HG03196 (cell line): ENCODE results near the gene SCN5A.

Experiments
- ATAC-seq: cut with Tn5 transposase; IDR thresholded peaks from one replicate; pipeline ENCODE4 v1.9.1; 2021; ENCODE audit not compliant: unreplicated experiment

The SCN5A gene

DNA sequence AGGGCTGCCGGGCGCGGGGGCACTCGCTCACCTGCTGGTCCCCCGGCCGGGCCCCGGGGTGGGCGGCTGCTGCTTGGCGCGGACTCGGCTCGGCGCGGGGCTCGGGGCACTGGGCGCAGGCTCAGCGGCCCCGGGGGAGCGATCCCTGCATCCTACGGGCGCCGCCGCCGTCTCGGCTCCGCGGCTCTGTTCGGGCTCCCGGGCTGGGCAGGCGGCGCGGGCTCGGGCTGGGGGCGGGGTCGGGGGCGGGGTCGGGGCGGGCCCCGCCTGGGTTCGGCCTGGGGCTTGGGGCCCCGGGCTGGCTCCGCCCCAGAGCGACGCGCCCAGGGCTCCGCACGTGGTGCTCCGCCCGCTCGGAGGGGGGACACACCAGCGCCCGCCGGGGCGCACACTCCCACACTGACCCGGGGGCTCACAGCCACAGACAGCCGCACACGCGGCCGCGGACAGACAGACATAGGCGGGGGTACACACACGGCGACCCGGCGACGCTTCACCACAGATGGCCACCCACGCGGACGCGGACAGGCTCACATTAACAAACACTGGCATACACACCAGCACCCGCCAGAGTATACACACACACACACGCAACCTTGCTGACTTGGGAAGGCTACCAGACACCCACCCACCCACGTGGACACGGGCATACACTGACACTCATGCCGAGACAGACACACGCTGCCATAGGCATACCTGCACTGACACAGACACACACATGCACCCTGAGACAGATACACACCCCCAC is at the start of gene SCN5A:
Gene SCN5A, minus strand, starts transcription at position 188 of the 748 bp plus-strand sequence. CDS start 16,380 bp downstream, outside the sequence.
- ATAC-seq: no peak

DNA sequence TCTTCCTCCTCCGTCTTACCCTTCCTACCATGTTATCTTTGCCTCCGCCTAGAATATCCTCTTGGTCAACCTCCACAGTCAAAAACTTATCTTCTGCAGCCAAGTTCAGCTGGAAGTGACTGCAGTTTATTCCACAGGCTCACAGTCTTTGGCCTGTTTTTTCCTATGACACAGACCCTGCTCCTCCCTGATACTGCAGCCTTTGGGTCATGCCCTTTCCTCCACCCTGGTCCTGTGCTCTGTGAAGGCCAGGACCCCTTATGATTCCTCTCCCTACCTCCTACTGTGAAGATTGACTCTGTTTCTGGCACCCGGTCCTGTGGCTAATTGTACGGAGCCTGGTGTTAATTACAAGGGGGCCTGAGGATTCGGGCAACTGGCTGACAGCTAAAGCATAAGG is 49.3 kb upstream of the SCN5A start:
- no peak for ATAC-seq

DNA sequence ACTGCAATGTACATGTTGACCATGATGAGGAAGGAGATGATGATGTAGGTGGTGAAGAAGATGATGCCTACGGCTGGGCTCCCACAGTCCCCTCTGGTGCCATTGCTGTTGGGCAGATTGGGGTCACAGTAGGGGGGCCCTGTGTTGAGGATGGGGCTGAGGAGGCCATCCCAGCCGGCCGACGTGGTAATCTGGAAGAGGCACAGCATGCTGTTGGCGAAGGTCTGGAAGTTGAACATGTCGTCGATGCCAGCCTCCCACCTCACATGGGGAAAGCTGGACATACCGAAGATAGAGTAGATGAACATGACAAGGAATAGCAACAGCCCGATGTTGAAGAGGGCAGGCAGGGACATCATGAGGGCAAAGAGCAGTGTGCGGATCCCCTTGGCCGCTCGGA is 48.6 kb upstream of the SCN5A start:
- ATAC-seq: no peak

DNA sequence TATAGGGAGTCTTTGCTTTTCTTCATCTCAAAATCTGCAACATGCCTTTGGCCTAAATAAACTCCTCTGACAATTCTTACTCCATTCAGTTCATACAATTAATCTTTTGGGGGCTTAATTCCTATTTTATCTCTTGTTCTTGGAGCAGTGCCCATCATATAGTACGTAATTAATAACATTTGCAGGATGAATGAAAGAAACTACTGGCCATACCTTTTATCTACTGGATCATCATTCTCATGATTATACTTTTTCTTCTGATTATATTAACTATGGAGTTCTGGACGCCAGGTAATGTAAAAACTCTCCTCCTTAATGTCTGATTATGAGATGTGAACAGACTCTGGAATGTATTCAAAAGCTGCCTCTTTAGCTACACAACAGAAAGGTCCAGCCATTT is 46.5 kb upstream of the SCN5A start:
- no peak for ATAC-seq

DNA sequence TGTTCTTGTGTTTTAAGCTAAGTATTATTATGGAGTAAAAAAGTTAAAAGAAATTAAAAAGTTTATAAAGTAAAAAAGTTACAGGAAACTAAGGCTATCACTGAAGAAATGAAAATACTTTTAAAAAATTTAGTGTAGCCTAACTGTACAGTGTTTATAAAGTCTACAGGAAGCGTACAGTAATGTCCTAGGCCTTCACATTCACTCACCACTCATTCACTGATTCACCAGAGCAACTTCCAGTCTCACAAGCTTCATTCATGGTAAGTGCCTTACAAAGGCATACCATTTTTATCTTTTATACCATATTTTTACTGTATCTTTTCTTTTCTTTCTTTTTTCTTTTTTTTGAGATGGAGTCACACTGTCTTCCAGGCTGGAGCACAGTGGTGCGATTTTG is 40.7 kb upstream of the SCN5A start:
- ATAC-seq: no peak

DNA sequence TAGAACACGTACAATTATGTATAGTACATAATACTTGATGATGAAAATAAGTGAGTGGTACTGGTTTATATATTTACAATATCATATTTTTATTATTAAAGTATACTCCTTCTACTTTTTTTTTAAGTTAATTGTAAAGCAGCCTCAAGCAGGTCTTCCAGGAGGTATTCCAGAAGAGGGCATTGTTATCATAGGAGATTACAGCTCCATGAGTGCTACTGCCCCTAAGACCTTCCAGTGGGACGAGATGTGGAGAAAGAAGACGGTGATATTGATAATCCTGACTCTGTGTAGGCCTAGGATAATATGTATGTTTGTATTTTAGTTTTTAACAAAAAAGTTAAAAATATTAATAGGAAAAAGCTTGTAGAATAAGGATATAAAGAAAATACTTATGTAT is 40.3 kb upstream of the SCN5A start:
- ATAC-seq: no peak

DNA sequence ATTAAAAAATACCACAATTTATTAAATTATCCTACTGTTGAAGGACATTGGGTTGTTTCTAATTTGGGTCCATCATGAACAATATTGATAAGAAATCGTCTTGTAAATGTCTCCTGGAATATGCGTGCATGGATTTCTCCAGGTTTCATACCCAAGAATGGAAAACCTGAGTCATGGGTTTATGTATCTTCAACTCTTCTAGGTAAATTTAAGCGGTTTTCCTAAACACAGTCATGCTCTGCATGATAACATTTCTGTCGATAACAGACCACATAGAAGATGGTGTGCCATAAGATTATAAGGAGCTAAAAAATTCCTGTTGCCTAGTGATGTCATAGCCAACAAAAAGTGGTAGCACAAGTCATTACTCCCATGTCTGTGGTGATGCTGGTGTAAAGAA is 39.9 kb upstream of the SCN5A start:
- no peak for ATAC-seq

DNA sequence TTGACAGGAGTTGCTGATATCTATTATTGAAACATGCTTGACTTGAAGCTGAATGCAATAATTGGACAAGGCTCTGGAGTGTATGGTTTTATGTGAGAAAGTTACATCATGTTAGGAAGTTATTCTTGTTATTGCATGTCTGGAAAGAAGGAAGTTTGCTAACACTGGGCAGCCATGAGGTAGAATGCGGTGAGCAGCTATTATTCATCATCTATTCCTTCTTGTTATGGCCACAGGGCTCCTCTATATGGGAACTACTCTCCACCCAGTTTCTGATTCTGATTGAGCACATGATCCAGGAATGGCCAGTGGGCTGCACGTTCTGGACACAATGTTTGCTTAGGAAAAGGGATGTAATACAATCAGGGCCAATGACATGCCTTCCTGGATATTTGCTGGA is 37.8 kb upstream of the SCN5A start:
- ATAC-seq: no peak

DNA sequence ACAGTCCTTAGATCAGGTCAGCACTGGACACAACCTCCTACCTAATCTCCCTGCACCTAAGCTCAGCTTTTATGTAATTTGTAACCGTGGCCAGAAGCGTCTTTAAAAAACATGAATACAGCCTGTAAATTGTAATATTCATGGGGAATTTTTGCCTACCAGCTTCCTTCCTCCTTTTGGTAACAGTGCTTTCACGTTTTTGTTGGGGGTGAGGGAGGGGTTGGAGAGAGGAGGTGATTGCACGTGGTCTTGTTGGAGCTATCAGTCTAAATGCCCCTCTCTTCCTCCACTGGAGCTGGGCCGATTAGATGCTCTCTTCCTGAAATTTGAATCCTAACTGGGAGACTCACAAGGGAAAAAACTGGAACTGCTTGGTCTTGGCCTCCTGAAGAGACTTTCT is 35.1 kb upstream of the SCN5A start:
- ATAC-seq: no peak

DNA sequence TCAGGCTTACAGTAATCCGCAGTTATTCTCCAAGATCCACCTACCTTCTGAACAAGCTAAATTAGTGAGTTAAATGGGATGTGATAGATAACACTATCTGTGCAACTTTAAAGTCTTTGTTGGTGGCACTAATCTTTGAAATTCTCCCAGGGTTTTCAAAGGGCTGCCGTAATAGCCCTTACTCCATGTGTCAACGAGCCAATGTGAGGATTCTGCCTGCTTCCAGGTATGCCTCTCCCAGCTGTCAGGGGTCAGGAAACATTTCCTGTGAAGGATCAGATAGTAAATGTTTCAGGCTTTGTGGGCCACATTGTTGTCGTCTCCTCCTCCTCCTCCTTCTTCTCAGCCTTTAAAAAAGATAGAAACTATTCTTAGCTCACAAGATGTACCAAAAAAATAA is 20.2 kb upstream of the SCN5A start:
- no peak for ATAC-seq

DNA sequence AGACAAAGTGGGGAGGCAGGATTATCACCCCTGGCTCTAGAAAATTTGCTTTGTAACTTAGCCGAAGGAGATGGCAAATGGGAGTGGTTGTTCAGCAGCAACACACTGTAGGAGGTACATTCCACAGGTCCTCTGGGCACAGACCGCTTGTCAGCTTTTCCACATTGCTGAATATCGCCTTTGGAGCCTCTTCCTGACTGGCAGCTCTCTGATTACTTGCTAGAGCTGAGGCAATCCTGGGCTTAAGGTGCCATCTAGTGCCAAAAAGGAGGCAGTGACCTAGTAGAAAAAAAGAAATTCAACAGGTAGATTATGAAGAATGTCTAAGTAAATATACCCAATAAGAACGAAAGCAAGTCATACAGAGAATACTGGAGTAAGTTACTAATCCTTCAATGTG is 13.1 kb upstream of the SCN5A start:
- ATAC-seq: no peak

DNA sequence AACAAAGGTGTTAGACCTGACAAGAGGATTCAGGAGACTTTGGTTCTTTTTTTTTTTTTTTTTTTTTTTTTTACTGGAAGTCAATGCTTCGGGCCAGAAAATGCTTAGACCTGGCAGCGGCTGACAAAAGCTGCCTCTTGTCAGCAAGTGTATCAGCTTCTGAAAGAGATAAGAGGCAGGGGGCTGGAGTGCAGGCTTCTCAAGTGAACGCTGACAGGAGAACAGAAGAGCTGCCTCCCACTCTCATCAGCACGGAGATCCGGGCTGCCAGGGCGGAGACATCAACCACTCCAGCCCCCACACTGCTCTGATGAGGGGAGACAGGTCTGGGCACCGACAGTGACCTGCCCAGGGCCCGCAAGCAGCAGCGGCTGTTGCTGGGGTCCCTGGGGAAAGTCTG is 9.4 kb upstream of the SCN5A start:
- no peak for ATAC-seq

DNA sequence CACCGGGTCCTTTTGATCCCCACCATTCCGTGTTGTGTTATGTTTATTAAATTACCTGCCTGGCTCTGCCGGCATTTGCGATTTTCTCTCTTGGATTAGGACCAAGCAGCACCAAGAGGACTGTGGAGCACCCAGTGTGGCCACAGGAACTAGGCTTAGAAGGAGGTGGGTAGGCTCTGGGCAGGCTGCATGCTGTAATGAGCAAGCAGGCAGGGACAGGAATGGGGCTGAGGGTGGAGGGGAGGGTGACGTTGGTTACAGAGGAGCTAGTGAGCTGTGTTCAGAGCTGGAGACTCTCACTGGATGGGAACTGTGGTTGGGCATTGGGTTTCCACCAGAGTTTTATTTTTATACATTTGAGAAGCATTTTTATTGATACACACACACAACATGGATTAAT is 7.9 kb upstream of the SCN5A start:
- ATAC-seq: no peak

DNA sequence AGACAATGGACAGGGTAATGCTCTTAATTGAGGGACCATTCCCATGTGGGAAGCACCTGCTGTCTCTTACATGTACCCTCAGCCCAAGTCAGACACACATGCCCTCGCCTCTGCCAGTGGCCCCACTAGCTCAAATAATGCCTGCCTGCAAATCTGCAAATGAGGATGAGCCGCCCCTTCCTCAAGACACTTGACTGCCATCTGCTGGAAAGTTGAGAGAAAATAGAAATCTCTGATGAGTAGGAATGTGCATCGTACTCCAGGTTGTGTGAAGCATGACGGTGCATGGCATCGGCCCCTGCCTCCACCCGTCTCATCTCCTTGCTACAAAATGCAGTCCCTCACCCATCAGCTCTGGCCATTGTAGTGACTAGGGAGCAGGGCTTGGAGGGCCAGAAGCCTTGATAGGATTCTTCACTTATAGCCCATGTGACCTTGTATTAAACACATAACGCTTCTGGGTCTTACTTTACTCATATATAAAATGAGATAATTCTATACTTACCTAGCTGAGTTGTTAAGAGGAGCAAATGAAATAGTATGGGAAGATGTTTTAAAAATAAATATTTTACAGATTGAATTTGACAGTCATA is 6.3 kb upstream of the SCN5A start:
- ATAC-seq: no peak

DNA sequence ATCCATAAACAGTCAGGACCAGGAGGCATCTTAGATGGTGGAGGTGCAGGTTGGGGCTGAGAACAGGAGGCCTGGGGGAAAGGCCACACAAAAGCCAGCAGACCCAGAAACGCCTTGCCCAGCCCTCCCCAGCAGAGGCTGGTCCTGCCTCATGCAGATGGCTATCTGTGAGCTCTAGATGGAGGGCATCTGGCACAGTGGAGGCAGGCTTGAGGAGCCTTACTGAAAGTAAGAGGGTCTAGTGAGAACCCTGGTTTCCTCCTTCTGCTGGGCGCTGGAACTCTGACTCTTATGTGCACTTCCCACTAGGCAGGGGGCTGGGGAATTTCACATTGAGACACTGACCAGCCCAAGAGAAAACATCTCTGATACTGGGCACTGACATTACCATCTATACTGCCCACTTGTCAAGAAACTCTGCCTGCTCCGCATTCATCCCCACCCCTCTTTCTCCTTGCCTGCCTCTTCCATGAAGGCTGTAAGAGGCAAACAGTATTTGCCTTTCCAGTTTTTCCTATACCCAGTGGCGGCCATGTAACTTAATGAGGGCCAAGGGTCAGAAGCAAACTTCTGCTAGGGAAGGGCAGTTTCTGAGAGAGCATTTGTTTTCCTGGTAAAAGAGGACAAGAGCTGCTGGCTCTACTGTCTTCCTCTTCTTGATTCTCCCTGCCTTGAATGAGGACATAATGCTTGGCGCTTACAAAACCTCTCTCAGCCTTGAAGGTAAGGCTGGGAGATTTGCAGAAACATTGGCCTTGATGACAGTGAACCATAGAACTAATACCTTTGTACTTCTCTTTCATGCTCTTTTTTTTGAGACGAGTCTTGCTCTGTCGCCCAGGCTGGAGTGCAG is 4.4 kb upstream of the SCN5A start:
- ATAC-seq: no peak

DNA sequence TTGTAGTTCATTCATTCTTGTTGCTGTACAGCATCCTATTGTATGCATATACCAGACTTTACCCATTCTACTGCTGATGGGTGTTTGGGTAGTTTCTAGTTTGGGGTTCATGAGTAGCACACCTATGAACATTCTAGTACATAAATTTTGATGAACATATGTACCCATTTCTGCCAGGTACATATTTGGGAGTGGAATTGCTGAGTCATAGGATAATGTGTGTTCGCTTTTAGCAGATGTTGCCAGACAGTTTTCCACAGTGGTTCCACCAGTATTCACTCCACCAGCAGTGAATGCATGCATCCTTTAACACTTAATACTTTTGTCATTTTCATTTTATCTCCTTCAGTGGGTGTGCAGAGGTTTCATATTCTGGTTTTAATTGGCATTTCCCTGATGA is 3.4 kb upstream of the SCN5A start:
- ATAC-seq: no peak

DNA sequence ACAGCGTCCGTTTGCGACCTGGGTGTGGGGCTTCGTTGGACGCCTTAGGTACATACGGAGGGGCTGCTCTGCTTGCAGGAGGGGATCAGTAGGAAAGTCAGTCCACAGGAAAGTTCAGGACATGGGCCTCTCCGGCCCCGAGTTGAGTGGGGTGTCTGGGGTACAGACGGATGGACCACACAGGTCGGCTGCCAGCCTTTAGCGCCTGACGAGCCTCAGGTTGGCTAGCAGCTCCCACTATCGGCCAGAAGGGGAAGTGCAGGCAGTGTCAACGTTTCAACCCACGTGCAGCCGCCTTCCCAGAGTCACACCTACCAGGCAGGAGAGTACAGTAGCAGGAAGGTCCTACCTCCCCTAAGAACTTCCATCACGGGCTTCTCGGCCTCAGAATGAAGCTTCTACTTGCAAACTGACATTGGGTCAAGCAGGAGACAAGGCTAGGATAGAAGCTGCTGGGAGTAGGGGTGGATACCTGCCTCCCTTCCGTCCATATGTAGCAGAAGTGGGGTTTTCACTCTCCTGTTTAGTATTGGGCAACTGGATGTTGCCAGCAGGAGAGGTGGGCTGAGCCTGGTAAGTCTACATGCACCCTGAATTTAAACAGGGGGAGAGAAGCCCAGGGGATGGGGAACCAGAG is 1.8 kb upstream of the SCN5A start:
- peak; percentile 50 for ATAC-seq

DNA sequence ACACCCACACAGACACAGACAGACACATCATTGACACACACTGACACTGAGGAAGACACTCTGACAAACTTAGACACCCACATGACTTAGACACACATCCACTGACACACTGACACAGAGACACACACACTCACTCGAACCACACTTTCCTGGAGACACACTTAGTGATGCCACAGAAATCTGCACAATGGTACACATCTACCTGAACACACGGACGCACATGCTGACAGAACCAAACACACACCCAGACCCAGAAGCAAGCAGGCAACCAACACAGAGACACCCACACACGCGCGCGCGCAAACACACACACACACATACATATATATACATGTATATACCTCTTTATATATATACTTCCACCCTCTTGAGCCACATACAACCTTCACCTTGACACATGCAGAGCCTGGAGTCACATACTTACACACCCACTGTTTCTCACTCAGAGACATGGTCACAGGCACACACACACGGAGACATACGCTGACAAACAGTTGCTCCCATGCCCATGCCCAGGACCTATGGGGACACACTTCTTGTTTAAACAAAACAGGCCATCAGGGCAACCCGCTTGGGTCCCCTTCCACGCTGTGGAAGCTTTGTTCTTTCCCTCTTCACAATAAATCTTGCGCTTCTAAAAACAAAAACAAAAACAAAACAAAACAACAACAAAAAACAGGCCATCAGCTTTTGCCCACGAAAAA is 913 bp upstream of the SCN5A start:
- no peak for ATAC-seq

DNA sequence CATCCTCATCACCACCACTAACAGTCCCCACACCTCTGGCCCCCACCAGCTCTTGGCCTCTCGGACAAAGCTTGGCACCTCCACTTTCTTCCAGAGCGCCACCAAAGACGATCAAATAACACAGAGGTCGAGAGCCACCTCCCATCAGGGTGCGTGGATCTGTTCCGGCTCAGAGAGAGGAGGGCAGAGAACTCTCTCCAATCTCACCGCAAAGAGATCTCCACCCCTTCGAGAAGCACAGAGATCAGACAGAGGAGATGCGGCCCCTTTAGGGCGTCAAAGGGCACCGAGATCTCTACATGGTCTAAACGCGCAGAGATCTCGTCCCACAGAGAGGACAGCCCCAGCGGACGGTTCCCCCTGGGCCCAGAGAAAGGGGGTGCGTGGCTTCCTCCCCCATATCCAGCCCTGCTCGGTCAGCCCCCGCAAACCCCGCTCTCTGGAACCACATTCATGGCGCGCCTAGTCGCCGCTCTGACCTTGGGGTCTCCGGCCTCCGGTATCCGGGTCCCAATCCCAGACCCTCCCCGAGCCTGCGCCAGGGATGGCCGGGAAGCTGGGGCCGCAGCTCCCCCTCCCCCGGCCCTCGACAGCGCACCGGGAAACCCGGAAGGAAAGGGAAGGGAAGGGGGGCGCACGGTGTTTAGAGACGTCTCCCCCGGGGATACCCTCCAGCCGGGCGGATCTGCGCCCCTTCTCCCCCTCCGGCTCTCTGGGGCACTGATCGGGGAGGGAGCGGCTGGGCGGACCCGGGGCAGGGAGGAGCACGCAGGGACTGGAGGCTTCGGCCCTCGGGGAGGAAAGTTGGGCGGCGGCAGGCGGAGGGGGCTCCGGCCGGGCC is 608 bp downstream of the SCN5A start:
- ATAC-seq: no peak

DNA sequence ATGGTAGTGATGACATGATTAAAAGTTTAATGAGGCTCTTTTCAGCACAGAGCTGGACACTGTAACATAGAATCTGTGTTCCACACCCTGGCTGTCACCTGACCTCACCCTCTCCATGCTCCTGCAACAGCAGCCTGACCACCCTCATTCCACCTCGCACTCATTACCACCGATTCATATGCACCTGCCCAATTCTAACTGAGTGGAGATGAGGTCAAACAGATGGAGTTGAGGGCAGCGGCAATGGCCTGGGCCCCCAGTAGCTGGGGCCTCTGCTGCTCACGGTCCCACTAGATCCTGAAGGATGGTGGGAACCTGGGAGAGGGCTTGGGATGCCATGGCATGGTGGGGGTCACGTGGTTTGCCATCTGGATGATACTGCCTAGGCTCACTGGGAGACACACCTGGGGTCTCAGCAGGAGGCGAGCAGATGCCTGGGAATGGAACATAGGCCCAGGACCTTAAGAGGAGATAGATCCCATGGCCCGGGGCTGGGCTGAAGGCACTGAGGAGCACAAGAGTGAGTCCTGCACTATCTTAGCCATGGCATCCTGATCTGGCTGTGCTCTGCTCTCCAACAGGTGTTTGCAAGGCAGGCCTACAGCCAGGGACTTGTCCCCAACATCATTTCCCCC is 1.3 kb downstream of the SCN5A start:
- ATAC-seq: no peak
